ENCODE measurements around the gene MYO19.

GRCh38 chr17:36534840-36535668, at the start of gene MYO19, which contains the start of gene PIGW:
- peak in 1 of 3 donors; percentile 11 for TF ChIP-seq CTCF (IDR thresholded peaks at IDR 0.05)
- TF ChIP-seq EP300 (IDR thresholded peaks at IDR 0.05), result no peak
- peak; percentile 95 for TF ChIP-seq POLR2A (IDR thresholded peaks at IDR 0.05)

Data from ovary (tissue), 3 donors.